ENCODE measurements around the gene IGFBP1.

DNA sequence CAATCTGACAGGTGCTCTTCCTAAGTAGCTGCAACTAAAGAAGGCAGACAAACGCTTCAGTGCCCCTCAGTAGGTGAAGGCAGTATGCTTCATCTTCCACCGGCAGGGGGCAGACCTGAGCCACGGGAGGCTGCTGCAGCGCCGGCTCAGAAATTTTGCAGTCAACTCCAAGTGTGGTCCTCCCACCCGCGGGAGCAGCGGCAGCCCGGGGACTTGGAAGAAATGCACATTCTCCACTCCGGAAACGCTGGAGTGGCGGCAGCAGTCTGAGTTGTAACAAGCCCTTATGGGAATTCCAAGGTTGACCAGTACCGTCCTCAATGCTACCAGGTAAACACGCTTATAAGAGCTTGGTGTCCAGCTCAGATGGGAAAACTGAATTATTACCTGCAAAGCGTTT, 29.4 kb downstream of the IGFBP1 start:
- TF ChIP-seq ZNF302 (tag by site-specific recombination; IDR thresholded peaks at IDR 0.05; ENCODE audit: low read depth): no peak
- no peak for TF ChIP-seq SETDB1 (IDR thresholded peaks at IDR 0.05; ENCODE audit: insufficient read length, low read length)
- TF ChIP-seq, protein P1, sequence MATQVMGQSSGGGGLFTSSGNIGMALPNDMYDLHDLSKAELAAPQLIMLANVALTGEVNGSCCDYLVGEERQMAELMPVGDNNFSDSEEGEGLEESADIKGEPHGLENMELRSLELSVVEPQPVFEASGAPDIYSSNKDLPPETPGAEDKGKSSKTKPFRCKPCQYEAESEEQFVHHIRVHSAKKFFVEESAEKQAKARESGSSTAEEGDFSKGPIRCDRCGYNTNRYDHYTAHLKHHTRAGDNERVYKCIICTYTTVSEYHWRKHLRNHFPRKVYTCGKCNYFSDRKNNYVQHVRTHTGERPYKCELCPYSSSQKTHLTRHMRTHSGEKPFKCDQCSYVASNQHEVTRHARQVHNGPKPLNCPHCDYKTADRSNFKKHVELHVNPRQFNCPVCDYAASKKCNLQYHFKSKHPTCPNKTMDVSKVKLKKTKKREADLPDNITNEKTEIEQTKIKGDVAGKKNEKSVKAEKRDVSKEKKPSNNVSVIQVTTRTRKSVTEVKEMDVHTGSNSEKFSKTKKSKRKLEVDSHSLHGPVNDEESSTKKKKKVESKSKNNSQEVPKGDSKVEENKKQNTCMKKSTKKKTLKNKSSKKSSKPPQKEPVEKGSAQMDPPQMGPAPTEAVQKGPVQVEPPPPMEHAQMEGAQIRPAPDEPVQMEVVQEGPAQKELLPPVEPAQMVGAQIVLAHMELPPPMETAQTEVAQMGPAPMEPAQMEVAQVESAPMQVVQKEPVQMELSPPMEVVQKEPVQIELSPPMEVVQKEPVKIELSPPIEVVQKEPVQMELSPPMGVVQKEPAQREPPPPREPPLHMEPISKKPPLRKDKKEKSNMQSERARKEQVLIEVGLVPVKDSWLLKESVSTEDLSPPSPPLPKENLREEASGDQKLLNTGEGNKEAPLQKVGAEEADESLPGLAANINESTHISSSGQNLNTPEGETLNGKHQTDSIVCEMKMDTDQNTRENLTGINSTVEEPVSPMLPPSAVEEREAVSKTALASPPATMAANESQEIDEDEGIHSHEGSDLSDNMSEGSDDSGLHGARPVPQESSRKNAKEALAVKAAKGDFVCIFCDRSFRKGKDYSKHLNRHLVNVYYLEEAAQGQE (tag by site-specific recombination; IDR thresholded peaks at IDR 0.05): no peak
- TF ChIP-seq, protein P2, sequence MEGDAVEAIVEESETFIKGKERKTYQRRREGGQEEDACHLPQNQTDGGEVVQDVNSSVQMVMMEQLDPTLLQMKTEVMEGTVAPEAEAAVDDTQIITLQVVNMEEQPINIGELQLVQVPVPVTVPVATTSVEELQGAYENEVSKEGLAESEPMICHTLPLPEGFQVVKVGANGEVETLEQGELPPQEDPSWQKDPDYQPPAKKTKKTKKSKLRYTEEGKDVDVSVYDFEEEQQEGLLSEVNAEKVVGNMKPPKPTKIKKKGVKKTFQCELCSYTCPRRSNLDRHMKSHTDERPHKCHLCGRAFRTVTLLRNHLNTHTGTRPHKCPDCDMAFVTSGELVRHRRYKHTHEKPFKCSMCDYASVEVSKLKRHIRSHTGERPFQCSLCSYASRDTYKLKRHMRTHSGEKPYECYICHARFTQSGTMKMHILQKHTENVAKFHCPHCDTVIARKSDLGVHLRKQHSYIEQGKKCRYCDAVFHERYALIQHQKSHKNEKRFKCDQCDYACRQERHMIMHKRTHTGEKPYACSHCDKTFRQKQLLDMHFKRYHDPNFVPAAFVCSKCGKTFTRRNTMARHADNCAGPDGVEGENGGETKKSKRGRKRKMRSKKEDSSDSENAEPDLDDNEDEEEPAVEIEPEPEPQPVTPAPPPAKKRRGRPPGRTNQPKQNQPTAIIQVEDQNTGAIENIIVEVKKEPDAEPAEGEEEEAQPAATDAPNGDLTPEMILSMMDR (tag by site-specific recombination; IDR thresholded peaks at IDR 0.05): peak; percentile 46; the same call in 1 of the 2 replicates
- TF ChIP-seq SCRT1 (tag by site-specific recombination; IDR thresholded peaks at IDR 0.05; ENCODE audit: borderline replicate concordance): no peak
- TF ChIP-seq, protein P3, sequence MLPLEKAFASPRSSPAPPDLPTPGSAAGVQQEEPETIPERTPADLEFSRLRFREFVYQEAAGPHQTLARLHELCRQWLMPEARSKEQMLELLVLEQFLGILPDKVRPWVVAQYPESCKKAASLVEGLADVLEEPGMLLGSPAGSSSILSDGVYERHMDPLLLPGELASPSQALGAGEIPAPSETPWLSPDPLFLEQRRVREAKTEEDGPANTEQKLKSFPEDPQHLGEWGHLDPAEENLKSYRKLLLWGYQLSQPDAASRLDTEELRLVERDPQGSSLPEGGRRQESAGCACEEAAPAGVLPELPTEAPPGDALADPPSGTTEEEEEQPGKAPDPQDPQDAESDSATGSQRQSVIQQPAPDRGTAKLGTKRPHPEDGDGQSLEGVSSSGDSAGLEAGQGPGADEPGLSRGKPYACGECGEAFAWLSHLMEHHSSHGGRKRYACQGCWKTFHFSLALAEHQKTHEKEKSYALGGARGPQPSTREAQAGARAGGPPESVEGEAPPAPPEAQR (tag by site-specific recombination; IDR thresholded peaks at IDR 0.05): no peak
- TF ChIP-seq ZNF776 (tag by site-specific recombination; IDR thresholded peaks at IDR 0.05; ENCODE audit: borderline replicate concordance): no peak
- TF ChIP-seq, protein P4, sequence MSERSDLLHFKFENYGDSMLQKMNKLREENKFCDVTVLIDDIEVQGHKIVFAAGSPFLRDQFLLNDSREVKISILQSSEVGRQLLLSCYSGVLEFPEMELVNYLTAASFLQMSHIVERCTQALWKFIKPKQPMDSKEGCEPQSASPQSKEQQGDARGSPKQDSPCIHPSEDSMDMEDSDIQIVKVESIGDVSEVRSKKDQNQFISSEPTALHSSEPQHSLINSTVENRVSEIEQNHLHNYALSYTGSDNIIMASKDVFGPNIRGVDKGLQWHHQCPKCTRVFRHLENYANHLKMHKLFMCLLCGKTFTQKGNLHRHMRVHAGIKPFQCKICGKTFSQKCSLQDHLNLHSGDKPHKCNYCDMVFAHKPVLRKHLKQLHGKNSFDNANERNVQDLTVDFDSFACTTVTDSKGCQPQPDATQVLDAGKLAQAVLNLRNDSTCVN (tag by site-specific recombination; optimal IDR thresholded peaks at IDR 0.05): no peak
- no peak for TF ChIP-seq ZNF843 (tag by site-specific recombination; IDR thresholded peaks at IDR 0.05)
- TF ChIP-seq, protein P5, sequence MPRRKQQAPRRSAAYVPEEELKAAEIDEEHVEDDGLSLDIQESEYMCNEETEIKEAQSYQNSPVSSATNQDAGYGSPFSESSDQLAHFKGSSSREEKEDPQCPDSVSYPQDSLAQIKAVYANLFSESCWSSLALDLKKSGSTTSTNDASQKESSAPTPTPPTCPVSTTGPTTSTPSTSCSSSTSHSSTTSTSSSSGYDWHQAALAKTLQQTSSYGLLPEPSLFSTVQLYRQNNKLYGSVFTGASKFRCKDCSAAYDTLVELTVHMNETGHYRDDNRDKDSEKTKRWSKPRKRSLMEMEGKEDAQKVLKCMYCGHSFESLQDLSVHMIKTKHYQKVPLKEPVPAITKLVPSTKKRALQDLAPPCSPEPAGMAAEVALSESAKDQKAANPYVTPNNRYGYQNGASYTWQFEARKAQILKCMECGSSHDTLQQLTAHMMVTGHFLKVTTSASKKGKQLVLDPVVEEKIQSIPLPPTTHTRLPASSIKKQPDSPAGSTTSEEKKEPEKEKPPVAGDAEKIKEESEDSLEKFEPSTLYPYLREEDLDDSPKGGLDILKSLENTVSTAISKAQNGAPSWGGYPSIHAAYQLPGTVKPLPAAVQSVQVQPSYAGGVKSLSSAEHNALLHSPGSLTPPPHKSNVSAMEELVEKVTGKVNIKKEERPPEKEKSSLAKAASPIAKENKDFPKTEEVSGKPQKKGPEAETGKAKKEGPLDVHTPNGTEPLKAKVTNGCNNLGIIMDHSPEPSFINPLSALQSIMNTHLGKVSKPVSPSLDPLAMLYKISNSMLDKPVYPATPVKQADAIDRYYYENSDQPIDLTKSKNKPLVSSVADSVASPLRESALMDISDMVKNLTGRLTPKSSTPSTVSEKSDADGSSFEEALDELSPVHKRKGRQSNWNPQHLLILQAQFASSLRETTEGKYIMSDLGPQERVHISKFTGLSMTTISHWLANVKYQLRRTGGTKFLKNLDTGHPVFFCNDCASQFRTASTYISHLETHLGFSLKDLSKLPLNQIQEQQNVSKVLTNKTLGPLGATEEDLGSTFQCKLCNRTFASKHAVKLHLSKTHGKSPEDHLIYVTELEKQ (tag by site-specific recombination; IDR thresholded peaks at IDR 0.05; ENCODE audit: borderline replicate concordance): no peak
- no peak for TF ChIP-seq KLF16 (tag by site-specific recombination; IDR thresholded peaks at IDR 0.05)

Data from HEK293 (cell line).